HepG2 (cell line): ENCODE data around the gene ATP7A. TPM values are rescaled to one million over a fixed set of nuclear protein-coding genes. Genes with fewer than 3 reads are reported as not detected.

Experiments
- ATAC-seq: fragments of 200-7000 bp; cut with Tn5 transposase; 3 replicates; pipeline ENCODE4 v1.9.1; 2020; ENCODE audit warnings: mild to moderate bottlenecking, moderate library complexity
- BruUV-seq: library from RNA; stranded (reverse); fragments of 400-500 nt; replicated peaks from 2 replicates; lab custom pipeline; 2021; lab: Mats Ljungman, UMichigan
- CTCF ChIA-PET: fragments of 300-600 bp; formaldehyde crosslinking; extraction: SDS; loops from one replicate; lab custom pipeline; 2021; ENCODE audit warnings: low total read pairs, inconsistent platforms, low intra/inter-chr PET ratio; lab: Yijun Ruan, JAX
- POLR2A ChIA-PET: fragments of 350-600 bp; sonication (Branson Sonifier 250); formaldehyde crosslinking; loops from one replicate; lab custom pipeline; 2020; ENCODE audit warnings: antibody characterized with exemption, inconsistent platforms; lab: Yijun Ruan, JAX
- DNase-seq: peaks from one replicate; pipeline ENCODE4 v3.0.0-alpha.2; 2015; ENCODE audit warnings: low spot score
- FAIRE-seq: peaks from 3 replicates; lab custom pipeline; 2011; peaks lifted over from hg19 to GRCh38; lab: Jason Lieb, UNC
- H2AFZ ChIP-seq: one replicate; pipeline ENCODE4 v1.6.1; 2011; ENCODE audit warnings: low read length, inconsistent platforms
- H3K27ac ChIP-seq: fragments of 300-600 bp; 3 replicates; pipeline ENCODE4 v1.8.0; 2011; ENCODE audit warnings: mixed run types, mild to moderate bottlenecking, mixed read lengths, low read length, inconsistent platforms; ENCODE audit not compliant: insufficient read depth; ENCODE audit errors: extremely low read length
- H3K27me3 ChIP-seq, 2 experiments: fragments of 200-600 bp in 1 of 2; 2 replicates in 1 of 2; 3 replicates in 1 of 2; pipeline versions ENCODE4 v1.6.0 to v1.8.0; 2011; ENCODE audit warnings: low read length in 2 of 2, mild to moderate bottlenecking in 2 of 2, moderate library complexity in 2 of 2, inconsistent platforms in 1 of 2; ENCODE audit not compliant: insufficient read depth in 2 of 2, control insufficient read depth in 1 of 2
- H3K36me3 ChIP-seq, 2 experiments: fragments of 200-600 bp in 1 of 2; replicated peaks in 1 of 2; 2 replicates in 1 of 2; 3 replicates in 1 of 2; pipeline versions ENCODE4 v1.5.1 to v1.8.0; 2011; ENCODE audit warnings: low read length in 2 of 2, inconsistent platforms in 1 of 2; ENCODE audit not compliant: insufficient read depth in 2 of 2, control insufficient read depth in 1 of 2
- H3K4me1 ChIP-seq: 2 replicates; pipeline ENCODE4 v1.5.1; 2012; ENCODE audit warnings: low read length, inconsistent platforms; ENCODE audit not compliant: insufficient read depth
- H3K4me2 ChIP-seq: 2 replicates; pipeline ENCODE4 v1.6.0; 2011; ENCODE audit warnings: low read depth, low read length, inconsistent platforms
- H3K4me3 ChIP-seq, 3 experiments: fragments of 200-600 bp in 1 of 3; sonication (generic), shearing (Covaris generic) in 1 of 3; replicated peaks in 1 of 3; 2 replicates each; pipeline ENCODE4 v1.5.1; 2011 to 2016; ENCODE audit warnings: low read length in 3 of 3, inconsistent platforms in 2 of 3, low read depth in 2 of 3, mild to moderate bottlenecking in 2 of 3, control low read depth in 1 of 3, mixed read lengths in 1 of 3; ENCODE audit not compliant: insufficient read depth in 1 of 3
- H3K79me2 ChIP-seq: one replicate; pipeline ENCODE4 v1.6.1; 2011; ENCODE audit warnings: low read length, inconsistent platforms; ENCODE audit not compliant: insufficient read depth
- H3K9ac ChIP-seq: 2 replicates; pipeline ENCODE4 v1.6.0; 2011; ENCODE audit warnings: mild to moderate bottlenecking, low read depth, low read length, inconsistent platforms; ENCODE audit not compliant: insufficient read depth
- H3K9me3 ChIP-seq: 2 replicates; pipeline ENCODE4 v1.5.1; 2012; ENCODE audit warnings: mild to moderate bottlenecking, low read length
- H4K20me1 ChIP-seq: 2 replicates; pipeline ENCODE4 v1.6.0; 2011; ENCODE audit warnings: inconsistent platforms, mild to moderate bottlenecking, low read length, moderate library complexity; ENCODE audit not compliant: insufficient read depth
- DNMT1 ChIP-seq: sonication (generic); formaldehyde crosslinking; IDR thresholded peaks from 2 replicates; pipeline ENCODE4 v1.5.1; 2020; ENCODE audit warnings: mild to moderate bottlenecking, missing genetic modification reagents
- FOXA3 ChIP-seq: IDR thresholded peaks from 2 replicates; pipeline ENCODE4 v1.6.1; 2016; ENCODE audit warnings: missing genetic modification reagents, missing compliant biosample characterization
- JARID2 ChIP-seq: sonication (generic); formaldehyde crosslinking; IDR thresholded peaks from 2 replicates; pipeline ENCODE4 v1.8.1; 2023; ENCODE audit warnings: missing genetic modification reagents, inconsistent platforms; ENCODE audit not compliant: insufficient replicate concordance
- MAFF ChIP-seq: IDR thresholded peaks from 2 replicates; pipeline ENCODE4 v1.6.1; 2011; ENCODE audit warnings: low read depth, low read length, improper control_type of control experiment
- ZMAT3 ChIP-seq: sonication (generic); formaldehyde crosslinking; conservative IDR thresholded peaks from 2 replicates; pipeline ENCODE4 v1.7.0; 2021; ENCODE audit warnings: missing genetic modification reagents
- ZNF7 ChIP-seq: IDR thresholded peaks from 2 replicates; pipeline ENCODE4 v1.6.1; 2016; ENCODE audit warnings: missing biosample characterization, missing genetic modification reagents
- WGBS: methylation state at CpG from one replicate; pipeline ENCODE4 v1.1.6; 2017; ENCODE audit warnings: low lambda C conversion rate; 5-methylcytosine and 5-hydroxymethylcytosine counted together
- in situ Hi-C: cut with HindIII; loops from 2 replicates; pipeline ENCODE4 v1.10.0; 2017; ENCODE audit warnings: low pct_unique_long_range_greater_than_20kb; ENCODE audit not compliant: extremely low pct_ligation_motif_present
- intact Hi-C: fragments of 100-400 bp; cut with micrococcal nuclease; formaldehyde crosslinking; loops from one replicate; pipeline ENCODE4 v1.10.0; 2022; ENCODE audit not compliant: unreplicated experiment
- polyA plus RNA-seq, 8 experiments: library from polyadenylated mRNA; depleted of rRNA in 3 of 8; stranded (reverse) in 7 of 8; unstranded in 1 of 8; fragments of >200 nt; fragmentation: Illumina TruSeq in 4 of 8; extraction: Trizol in 4 of 8; gene quantifications; 2 replicates each; pipeline versions ENCODE4 v1.2.1 to v1.2.3, GENCODE V29; 2011 to 2016; ENCODE audit warnings: low read depth in 4 of 8, missing spikeins in 1 of 8, mixed read lengths in 1 of 8; ENCODE audit not compliant: insufficient read depth in 1 of 8
- total RNA-seq, 5 experiments: library from RNA; depleted of rRNA; stranded (reverse); fragments of >200 nt; fragmentation: Illumina TruSeq; extraction: Trizol; gene quantifications; 2 replicates each; pipeline ENCODE4 v1.2.3, GENCODE V29; 2016; ENCODE audit warnings: low read depth in 1 of 5
- TF ChIP-seq, protein P1 (sequence below): sonication (generic); formaldehyde crosslinking; IDR thresholded peaks from 2 replicates; pipeline ENCODE4 v1.5.0; 2020; ENCODE audit warnings: missing genetic modification reagents, mild to moderate bottlenecking, borderline replicate concordance
- TF ChIP-seq, protein P2 (sequence below): sonication (generic); formaldehyde crosslinking; IDR thresholded peaks from 2 replicates; pipeline ENCODE4 v1.8.0; 2022; ENCODE audit warnings: missing genetic modification reagents, mild to moderate bottlenecking, inconsistent platforms, borderline replicate concordance
- TF ChIP-seq, protein P3 (sequence below): fragments of 450-650 bp; IDR thresholded peaks from 2 replicates; pipeline ENCODE4 v1.6.1; 2016
- TF ChIP-seq, protein P4 (sequence below): sonication (generic); formaldehyde crosslinking; IDR thresholded peaks from 2 replicates; pipeline ENCODE4 v1.8.1; 2023; ENCODE audit warnings: mild to moderate bottlenecking, moderate library complexity, missing genetic modification reagents
- TF ChIP-seq, protein P5 (sequence below): sonication (generic); formaldehyde crosslinking; IDR thresholded peaks from 2 replicates; pipeline ENCODE4 v1.9.0; 2021; ENCODE audit warnings: missing genetic modification reagents, borderline replicate concordance
- TF ChIP-seq, protein P6 (sequence below): sonication (generic); formaldehyde crosslinking; IDR thresholded peaks from 2 replicates; pipeline ENCODE4 v1.5.1; 2020; ENCODE audit warnings: mild to moderate bottlenecking, moderate library complexity, missing genetic modification reagents

ATP7A gene
- total and polyA plus RNA-seq, 2 of the 13 experiments (the other 11 are each of a cell fraction or from before 2014, with no cell fraction given) = 1.7 to 4.7 TPM

DNA sequence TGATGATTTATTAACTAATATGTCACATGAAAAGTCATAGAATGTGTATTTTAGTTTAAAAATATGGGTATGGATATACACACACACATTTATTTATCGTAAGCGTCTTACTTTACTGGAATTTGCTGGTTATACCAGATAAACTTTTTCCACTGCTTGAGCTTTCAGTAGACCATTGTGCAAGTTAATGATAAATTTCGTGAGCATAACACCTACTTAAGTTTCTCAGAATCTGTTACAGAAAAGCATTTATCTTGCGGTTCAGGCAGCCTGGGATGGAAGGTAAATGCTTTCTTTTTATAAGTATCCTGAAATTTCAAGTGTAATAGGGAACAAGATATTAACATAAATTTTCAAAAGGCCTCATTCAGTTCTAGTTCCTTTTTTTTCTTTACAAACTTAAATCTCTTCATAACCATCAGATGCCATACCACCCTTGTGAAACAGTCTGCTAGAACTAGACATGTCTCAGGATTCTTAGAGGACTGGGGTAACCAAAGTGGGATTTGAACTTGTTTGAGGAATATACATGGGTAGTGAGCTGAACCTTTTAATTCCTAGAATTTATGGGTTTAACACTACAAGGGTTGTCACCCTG, 27.7 kb downstream of the ATP7A start:
- H3K4me2 ChIP-seq = no peak overlapping the region
- no peaks in the 10 kb centered on the region for H3K9me3 ChIP-seq
- H3K36me3 ChIP-seq = no peaks in the 10 kb centered on the region
- DNase-seq (no peak), ATAC-seq (no peak), FAIRE-seq (no peak)
- intact Hi-C loops (no loop called here), in situ Hi-C loops (no loop called here)
- 0 out of 2 replicates have a peak, but pooled peaks cover 8% of the 10 kb centered on the region for H3K4me1 ChIP-seq
- POLR2A ChIA-PET = no interaction called here
- 97% methylated on average over 4 of the region's 4 CpGs for WGBS
- no TSS peak for BruUV-seq
- CTCF ChIA-PET = no interaction called here
- H3K27ac ChIP-seq = no peak overlapping the region
- H4K20me1 ChIP-seq = no peaks in the 10 kb centered on the region
- H3K79me2 ChIP-seq = no peaks in the 10 kb centered on the region
- H3K27me3 ChIP-seq = no peaks in the 10 kb centered on the region
- no peak overlapping the region for H2AFZ ChIP-seq
- no peak overlapping the region for H3K9ac ChIP-seq
- no peak overlapping the region for H3K4me3 ChIP-seq
- TF ChIP-seq DNMT1 (no peak), JARID2 (CRISPR knock-in tag) (no peak), FOXA3 (CRISPR knock-in tag) (no peak), MAFF (no peak), ZNF7 (CRISPR knock-in tag) (no peak), ZMAT3 (CRISPR knock-in tag) (no peak)
- TF ChIP-seq, protein P1, sequence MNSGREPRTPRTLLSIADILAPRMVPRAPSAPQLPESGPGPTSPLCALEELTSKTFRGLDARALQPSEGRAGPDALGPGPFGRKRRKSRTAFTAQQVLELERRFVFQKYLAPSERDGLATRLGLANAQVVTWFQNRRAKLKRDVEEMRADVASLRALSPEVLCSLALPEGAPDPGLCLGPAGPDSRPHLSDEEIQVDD = no peak
- TF ChIP-seq, protein P2, sequence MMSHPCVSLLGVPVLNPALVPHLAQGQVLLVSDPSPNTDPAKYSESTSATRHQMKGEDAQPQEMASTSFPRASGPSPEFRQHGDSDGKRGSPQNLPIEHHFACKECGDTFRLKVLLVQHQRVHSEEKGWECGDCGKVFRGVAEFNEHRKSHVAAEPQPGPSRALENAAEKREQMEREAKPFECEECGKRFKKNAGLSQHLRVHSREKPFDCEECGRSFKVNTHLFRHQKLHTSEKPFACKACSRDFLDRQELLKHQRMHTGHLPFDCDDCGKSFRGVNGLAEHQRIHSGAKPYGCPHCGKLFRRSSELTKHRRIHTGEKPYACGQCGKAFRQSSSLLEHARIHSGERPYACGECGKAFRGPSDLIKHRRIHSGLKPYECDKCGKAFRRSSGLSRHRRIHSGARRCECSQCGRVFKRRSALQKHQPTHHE = no peak
- TF ChIP-seq, protein P3, sequence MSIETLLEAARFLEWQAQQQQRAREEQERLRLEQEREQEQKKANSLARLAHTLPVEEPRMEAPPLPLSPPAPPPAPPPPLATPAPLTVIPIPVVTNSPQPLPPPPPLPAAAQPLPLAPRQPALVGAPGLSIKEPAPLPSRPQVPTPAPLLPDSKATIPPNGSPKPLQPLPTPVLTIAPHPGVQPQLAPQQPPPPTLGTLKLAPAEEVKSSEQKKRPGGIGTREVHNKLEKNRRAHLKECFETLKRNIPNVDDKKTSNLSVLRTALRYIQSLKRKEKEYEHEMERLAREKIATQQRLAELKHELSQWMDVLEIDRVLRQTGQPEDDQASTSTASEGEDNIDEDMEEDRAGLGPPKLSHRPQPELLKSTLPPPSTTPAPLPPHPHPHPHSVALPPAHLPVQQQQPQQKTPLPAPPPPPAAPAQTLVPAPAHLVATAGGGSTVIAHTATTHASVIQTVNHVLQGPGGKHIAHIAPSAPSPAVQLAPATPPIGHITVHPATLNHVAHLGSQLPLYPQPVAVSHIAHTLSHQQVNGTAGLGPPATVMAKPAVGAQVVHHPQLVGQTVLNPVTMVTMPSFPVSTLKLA = no peak
- TF ChIP-seq, protein P4, sequence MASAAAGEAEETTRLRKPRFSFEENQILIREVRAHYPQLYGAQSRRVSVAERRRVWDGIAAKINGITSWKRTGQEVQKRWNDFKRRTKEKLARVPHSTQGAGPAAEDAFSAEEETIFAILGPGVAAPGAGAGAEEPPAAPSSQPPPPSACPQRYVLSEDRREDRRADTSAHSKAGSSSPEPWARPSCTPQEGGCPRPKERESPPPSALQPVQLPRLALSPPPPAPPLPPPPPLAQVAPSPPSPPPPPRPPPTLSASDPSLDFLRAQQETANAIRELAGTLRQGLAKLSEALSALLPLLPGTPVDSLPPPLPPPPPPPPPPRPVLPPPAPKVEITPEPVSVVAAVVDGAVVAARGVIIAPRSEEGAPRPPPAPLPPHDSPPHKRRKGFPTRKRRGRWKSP = no peak
- TF ChIP-seq, protein P5, sequence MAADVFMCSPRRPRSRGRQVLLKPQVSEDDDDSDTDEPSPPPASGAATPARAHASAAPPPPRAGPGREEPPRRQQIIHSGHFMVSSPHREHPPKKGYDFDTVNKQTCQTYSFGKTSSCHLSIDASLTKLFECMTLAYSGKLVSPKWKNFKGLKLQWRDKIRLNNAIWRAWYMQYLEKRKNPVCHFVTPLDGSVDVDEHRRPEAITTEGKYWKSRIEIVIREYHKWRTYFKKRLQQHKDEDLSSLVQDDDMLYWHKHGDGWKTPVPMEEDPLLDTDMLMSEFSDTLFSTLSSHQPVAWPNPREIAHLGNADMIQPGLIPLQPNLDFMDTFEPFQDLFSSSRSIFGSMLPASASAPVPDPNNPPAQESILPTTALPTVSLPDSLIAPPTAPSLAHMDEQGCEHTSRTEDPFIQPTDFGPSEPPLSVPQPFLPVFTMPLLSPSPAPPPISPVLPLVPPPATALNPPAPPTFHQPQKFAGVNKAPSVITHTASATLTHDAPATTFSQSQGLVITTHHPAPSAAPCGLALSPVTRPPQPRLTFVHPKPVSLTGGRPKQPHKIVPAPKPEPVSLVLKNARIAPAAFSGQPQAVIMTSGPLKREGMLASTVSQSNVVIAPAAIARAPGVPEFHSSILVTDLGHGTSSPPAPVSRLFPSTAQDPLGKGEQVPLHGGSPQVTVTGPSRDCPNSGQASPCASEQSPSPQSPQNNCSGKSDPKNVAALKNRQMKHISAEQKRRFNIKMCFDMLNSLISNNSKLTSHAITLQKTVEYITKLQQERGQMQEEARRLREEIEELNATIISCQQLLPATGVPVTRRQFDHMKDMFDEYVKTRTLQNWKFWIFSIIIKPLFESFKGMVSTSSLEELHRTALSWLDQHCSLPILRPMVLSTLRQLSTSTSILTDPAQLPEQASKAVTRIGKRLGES (CRISPR knock-in tag) = no peak
- TF ChIP-seq, protein P6, sequence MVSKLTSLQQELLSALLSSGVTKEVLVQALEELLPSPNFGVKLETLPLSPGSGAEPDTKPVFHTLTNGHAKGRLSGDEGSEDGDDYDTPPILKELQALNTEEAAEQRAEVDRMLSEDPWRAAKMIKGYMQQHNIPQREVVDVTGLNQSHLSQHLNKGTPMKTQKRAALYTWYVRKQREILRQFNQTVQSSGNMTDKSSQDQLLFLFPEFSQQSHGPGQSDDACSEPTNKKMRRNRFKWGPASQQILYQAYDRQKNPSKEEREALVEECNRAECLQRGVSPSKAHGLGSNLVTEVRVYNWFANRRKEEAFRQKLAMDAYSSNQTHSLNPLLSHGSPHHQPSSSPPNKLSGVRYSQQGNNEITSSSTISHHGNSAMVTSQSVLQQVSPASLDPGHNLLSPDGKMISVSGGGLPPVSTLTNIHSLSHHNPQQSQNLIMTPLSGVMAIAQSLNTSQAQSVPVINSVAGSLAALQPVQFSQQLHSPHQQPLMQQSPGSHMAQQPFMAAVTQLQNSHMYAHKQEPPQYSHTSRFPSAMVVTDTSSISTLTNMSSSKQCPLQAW (CRISPR knock-in tag) = no peak
